ENCODE data around the gene KLHL11.

Gene KLHL11, protein sequence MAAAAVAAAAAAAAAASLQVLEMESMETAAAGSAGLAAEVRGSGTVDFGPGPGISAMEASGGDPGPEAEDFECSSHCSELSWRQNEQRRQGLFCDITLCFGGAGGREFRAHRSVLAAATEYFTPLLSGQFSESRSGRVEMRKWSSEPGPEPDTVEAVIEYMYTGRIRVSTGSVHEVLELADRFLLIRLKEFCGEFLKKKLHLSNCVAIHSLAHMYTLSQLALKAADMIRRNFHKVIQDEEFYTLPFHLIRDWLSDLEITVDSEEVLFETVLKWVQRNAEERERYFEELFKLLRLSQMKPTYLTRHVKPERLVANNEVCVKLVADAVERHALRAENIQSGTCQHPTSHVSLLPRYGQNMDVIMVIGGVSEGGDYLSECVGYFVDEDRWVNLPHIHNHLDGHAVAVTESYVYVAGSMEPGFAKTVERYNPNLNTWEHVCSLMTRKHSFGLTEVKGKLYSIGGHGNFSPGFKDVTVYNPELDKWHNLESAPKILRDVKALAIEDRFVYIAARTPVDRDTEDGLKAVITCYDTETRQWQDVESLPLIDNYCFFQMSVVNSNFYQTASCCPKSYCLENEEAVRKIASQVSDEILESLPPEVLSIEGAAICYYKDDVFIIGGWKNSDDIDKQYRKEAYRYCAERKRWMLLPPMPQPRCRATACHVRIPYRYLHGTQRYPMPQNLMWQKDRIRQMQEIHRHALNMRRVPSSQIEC

DNA sequence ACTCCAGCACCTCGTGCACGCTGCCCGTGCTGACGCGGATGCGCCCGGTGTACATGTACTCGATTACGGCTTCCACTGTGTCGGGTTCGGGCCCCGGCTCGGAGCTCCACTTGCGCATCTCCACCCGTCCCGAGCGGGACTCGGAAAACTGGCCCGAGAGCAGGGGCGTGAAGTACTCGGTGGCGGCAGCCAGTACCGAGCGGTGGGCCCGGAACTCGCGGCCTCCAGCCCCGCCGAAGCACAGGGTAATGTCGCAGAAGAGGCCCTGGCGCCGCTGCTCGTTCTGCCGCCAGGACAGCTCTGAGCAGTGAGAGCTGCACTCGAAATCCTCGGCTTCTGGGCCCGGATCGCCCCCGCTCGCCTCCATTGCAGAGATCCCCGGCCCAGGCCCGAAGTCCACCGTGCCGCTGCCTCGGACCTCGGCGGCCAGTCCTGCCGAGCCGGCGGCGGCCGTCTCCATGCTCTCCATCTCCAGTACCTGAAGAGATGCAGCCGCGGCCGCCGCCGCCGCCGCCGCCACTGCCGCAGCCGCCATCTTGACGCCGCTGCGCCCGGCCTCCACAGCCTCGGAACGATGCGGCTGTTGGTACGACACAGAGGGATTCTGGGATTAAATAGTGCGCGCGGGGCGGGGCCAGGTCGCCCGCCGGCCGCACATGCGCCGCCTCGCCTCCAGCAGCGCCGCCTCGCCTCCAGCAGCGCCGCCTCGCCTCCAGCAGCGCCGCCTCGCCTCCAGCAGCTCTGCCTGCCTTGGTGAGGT, at the start of gene KLHL11:
Gene KLHL11, minus strand, starts transcription at position 588 of the 760 bp plus-strand sequence. Its CDS starts 53 bp downstream, at position 535.
- TF ChIP-seq, protein P1, sequence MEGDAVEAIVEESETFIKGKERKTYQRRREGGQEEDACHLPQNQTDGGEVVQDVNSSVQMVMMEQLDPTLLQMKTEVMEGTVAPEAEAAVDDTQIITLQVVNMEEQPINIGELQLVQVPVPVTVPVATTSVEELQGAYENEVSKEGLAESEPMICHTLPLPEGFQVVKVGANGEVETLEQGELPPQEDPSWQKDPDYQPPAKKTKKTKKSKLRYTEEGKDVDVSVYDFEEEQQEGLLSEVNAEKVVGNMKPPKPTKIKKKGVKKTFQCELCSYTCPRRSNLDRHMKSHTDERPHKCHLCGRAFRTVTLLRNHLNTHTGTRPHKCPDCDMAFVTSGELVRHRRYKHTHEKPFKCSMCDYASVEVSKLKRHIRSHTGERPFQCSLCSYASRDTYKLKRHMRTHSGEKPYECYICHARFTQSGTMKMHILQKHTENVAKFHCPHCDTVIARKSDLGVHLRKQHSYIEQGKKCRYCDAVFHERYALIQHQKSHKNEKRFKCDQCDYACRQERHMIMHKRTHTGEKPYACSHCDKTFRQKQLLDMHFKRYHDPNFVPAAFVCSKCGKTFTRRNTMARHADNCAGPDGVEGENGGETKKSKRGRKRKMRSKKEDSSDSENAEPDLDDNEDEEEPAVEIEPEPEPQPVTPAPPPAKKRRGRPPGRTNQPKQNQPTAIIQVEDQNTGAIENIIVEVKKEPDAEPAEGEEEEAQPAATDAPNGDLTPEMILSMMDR (IDR thresholded peaks at IDR 0.05; ENCODE audit: low read depth, low read length) = no peak
- DNase-seq (ENCODE audit: low read depth, low spot score) = peak; percentile 91
- H3K4me3 ChIP-seq (ENCODE audit: low read depth, low read length) = peak within 1 kb of the TSS; percentile 93
- in situ Hi-C loops (cut with HindIII; ENCODE audit: low sequenced_read_pairs) = no loop called here

DNA sequence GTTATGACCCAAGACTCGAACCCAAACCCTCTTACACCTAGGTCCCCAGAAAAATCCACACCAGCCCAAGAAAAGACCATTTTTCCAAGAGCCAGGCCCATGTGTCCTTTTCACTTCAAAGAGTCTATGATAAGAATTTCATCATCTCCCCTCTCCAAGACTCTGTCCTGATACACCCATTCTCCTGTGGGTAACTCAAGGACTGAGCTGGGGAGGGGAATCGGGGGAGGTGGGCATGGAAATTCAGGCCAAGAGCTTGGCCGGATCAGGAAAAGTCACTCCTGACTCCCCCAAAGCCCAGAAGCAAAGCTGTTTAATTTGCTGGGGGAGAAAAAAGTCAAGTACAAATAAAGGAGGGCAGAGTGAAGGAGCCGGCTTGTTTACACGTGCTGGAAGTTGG, 49.8 kb upstream of the KLHL11 start:
- in situ Hi-C loops (cut with HindIII; ENCODE audit: low sequenced_read_pairs) = no loop called here
- TF ChIP-seq, protein P1 (IDR thresholded peaks at IDR 0.05; ENCODE audit: low read depth, low read length) = no peak

DNA sequence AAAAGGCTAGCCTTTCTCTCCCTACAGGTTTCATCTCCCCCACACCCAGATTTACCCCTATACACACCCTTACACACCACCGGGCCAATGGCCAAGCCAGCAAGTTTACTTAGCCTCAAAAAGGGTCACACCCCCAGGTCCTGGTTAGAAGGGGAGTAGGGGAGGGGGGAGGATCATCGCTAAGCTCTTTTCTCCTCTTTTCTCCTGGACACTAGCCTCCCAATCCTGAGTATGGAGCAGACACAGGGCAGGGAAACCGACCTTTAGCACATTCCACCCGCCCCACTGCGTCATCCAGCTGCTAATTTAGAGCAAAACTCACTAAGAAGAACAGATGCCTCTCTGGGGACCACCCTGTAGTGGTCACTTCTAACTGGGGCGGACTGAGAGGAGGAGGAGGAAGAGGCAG, 49.1 kb upstream of the KLHL11 start:
- TF ChIP-seq, protein P1 (IDR thresholded peaks at IDR 0.05; ENCODE audit: low read depth, low read length) = no peak
- H3K4me3 ChIP-seq (ENCODE audit: low read depth, low read length) = no peak overlapping the region
- DNase-seq (ENCODE audit: low read depth, low spot score) = peak; percentile 30
- in situ Hi-C loops (cut with HindIII; ENCODE audit: low sequenced_read_pairs) = no loop called here

More for the DNA sequence above, 49.8 kb upstream of the KLHL11 start:
- no peak overlapping the region for H3K4me3 ChIP-seq (ENCODE audit: low read depth, low read length)
- no peak for DNase-seq (ENCODE audit: low read depth, low spot score)

DNA sequence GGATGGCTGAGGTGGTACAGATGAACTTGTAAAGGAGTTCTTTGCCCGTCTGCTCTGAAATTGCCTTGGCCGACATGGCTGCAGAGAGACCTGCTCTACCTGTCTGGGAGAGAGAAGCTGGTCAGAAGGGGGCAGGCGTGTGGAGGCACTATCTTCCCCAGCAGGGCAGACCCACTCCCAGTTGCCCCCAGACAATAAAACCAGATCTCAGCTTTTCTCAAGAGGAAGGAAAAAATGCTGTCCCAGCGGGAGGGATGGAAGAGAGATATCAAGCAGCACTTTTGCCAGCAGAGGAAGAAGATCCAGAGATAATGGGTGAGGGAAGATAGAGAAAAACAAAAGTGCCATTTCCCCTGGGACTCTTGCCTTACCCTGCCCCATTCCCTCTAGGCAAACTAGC, 48.6 kb upstream of the KLHL11 start:
- H3K4me3 ChIP-seq (ENCODE audit: low read depth, low read length) = no peak overlapping the region
- TF ChIP-seq, protein P1 (IDR thresholded peaks at IDR 0.05; ENCODE audit: low read depth, low read length) = no peak
- no peak for DNase-seq (ENCODE audit: low read depth, low spot score)
- in situ Hi-C loops (cut with HindIII; ENCODE audit: low sequenced_read_pairs) = no loop called here

DNA sequence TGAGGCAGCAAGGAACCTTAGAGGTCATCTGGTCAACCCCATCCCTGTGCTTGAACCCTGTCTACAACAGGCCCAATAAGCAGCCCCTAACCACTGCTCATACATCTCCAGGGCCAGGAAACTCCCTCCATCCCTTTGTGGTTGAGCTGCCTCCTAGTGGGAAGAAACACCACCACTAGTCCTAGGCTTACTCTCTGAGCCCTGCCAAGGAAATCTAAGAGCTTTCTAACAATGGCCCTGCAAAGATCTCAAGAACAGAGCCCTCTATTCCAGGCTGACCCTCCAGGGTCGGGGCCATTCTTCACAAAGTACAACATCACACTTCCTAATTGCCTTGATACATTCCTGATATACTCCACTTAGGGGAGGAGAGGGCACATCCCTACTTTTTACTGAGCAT, 47.7 kb upstream of the KLHL11 start:
- TF ChIP-seq, protein P1 (IDR thresholded peaks at IDR 0.05; ENCODE audit: low read depth, low read length) = peak; percentile 36
- in situ Hi-C loops (cut with HindIII; ENCODE audit: low sequenced_read_pairs) = no loop called here
- peak; percentile 39 for DNase-seq (ENCODE audit: low read depth, low spot score)

DNA sequence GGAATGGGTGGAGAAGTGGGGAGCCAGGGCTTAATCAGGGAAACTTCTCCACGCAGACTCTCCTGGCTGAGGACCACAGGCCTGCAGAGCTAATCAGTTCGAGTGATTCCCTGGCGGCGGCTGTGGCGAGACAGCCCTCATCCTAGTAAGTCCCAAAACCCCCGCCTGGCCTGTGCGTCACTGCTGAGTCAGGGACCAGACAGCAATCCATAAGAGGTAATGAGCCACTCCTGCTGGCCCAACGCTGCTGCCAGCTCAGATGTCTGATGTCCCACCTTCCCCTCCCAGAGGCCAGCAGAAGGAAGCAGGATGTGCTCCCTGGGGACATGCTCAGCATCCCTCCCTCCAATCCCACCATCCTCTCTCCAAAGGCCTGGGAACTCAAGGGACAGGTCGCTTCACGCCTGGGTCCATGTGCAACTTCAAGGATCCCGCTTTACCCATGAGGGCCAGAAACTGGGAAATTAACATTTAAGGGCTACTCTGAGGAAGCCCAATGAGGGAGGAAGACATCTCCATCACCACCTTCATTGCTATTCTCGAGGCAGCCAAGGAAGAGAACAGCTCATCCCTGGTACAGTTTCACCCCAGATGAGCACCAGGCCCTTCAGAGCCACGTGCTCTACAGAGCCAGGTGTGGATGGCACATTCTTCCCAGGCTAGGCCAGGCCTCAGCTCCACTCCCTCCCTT, 45.6 kb upstream of the KLHL11 start:
- no peak overlapping the region for H3K4me3 ChIP-seq (ENCODE audit: low read depth, low read length)
- TF ChIP-seq, protein P1 (IDR thresholded peaks at IDR 0.05; ENCODE audit: low read depth, low read length) = no peak
- in situ Hi-C loops (cut with HindIII; ENCODE audit: low sequenced_read_pairs) = no loop called here
- DNase-seq (ENCODE audit: low read depth, low spot score) = peak; percentile 99

More for the DNA sequence above, 47.7 kb upstream of the KLHL11 start:
- no peak overlapping the region for H3K4me3 ChIP-seq (ENCODE audit: low read depth, low read length)
